IMR-90 (cell line): ENCODE data around the gene CBX6. TPM values are rescaled to one million over a fixed set of nuclear protein-coding genes. Genes with fewer than 3 reads are reported as not detected.
A peak's percentile ranks its signal among the peaks of the same experiment; 100 is the strongest.

Experiments
- ATAC-seq: fragments of 200-7000 bp; cut with Tn5 transposase; 2 replicates; pipeline ENCODE4 v1.9.1; 2020; ENCODE audit warnings: low read depth, mild to moderate bottlenecking, moderate library complexity
- BruUV-seq: library from RNA; stranded (reverse); fragments of 400-500 nt; replicated peaks from 2 replicates; lab custom pipeline; 2021; lab: Mats Ljungman, UMichigan
- CTCF ChIA-PET: fragments of 300-600 bp; formaldehyde crosslinking; extraction: SDS; loops from one replicate; lab custom pipeline; 2021; ENCODE audit warnings: antibody characterized with exemption; lab: Yijun Ruan, JAX
- POLR2A ChIA-PET: fragments of 300-600 bp; sonication (Branson Sonifier 250); formaldehyde crosslinking; loops from one replicate; lab custom pipeline; 2022; ENCODE audit warnings: antibody characterized with exemption; ENCODE audit not compliant: unreplicated experiment; lab: Charles Lee
- DNase-seq: peaks from one replicate; pipeline ENCODE4 v3.0.0; 2013
- H2AFZ ChIP-seq: replicated peaks from 2 replicates; pipeline ENCODE3; 2013; ENCODE audit warnings: low read length, mild to moderate bottlenecking; ENCODE audit not compliant: poor library complexity
- H2AK5ac ChIP-seq: 2 replicates; pipeline ENCODE4 v1.6.1; 2013; ENCODE audit warnings: low read depth, low read length, inconsistent platforms
- H2AK9ac ChIP-seq: replicated peaks from 2 replicates; pipeline ENCODE3; 2013; ENCODE audit warnings: mild to moderate bottlenecking, low read depth, low read length, moderate library complexity; ENCODE audit not compliant: poor library complexity
- H2BK120ac ChIP-seq: 2 replicates; pipeline ENCODE4 v1.6.1; 2013; ENCODE audit warnings: low read depth, low read length, inconsistent platforms
- H2BK15ac ChIP-seq: 3 replicates; pipeline ENCODE4 v1.6.1; 2013; ENCODE audit warnings: low read depth, low read length, inconsistent platforms
- H2BK20ac ChIP-seq: 2 replicates; pipeline ENCODE4 v1.6.1; 2013; ENCODE audit warnings: low read depth, mild to moderate bottlenecking, inconsistent platforms, low read length, moderate library complexity
- H2BK5ac ChIP-seq: 2 replicates; pipeline ENCODE4 v1.6.1; 2013; ENCODE audit warnings: mild to moderate bottlenecking, low read depth, low read length, inconsistent platforms; ENCODE audit not compliant: poor library complexity, severe bottlenecking
- H3K14ac ChIP-seq: replicated peaks from 2 replicates; pipeline ENCODE4 v1.6.1; 2013; ENCODE audit warnings: low read depth, low read length, inconsistent platforms
- H3K18ac ChIP-seq: 2 replicates; pipeline ENCODE4 v1.6.1; 2013; ENCODE audit warnings: low read depth, low read length, control low read depth
- H3K23ac ChIP-seq: 2 replicates; pipeline ENCODE4 v1.6.1; 2013; ENCODE audit warnings: low read depth, low read length, inconsistent platforms
- H3K27ac ChIP-seq: 2 replicates; pipeline ENCODE4 v1.5.1; 2013; ENCODE audit warnings: mild to moderate bottlenecking, control low read depth, low read length; ENCODE audit not compliant: insufficient read depth
- H3K27me3 ChIP-seq: 2 replicates; pipeline ENCODE4 v1.6.1; 2013; ENCODE audit warnings: low read length; ENCODE audit not compliant: control insufficient read depth, insufficient read depth
- H3K36me3 ChIP-seq: 2 replicates; pipeline ENCODE4 v1.6.1; 2013; ENCODE audit warnings: low read length, mixed read lengths; ENCODE audit not compliant: control insufficient read depth, insufficient read depth
- H3K4ac ChIP-seq: 2 replicates; pipeline ENCODE4 v1.6.1; 2013; ENCODE audit warnings: low read depth, low read length, inconsistent platforms
- H3K4me1 ChIP-seq: 2 replicates; pipeline ENCODE4 v1.6.1; 2013; ENCODE audit warnings: low read length, mixed read lengths; ENCODE audit not compliant: control insufficient read depth, insufficient read depth
- H3K4me2 ChIP-seq: 2 replicates; pipeline ENCODE4 v1.6.1; 2013; ENCODE audit warnings: low read depth, mild to moderate bottlenecking, control low read depth, low read length, moderate library complexity
- H3K4me3 ChIP-seq: 2 replicates; pipeline ENCODE4 v1.5.1; 2013; ENCODE audit warnings: low read depth, mild to moderate bottlenecking, control low read depth, low read length, moderate library complexity; ENCODE audit not compliant: insufficient read depth
- H3K56ac ChIP-seq: 2 replicates; pipeline ENCODE4 v1.6.1; 2013; ENCODE audit warnings: low read length, inconsistent platforms; ENCODE audit not compliant: insufficient read depth; ENCODE audit errors: extremely low read depth
- H3K79me1 ChIP-seq, 2 experiments: 2 replicates each; pipeline ENCODE4 v1.6.1; 2013; ENCODE audit warnings: low read length in 2 of 2, inconsistent platforms in 1 of 2, low read depth in 1 of 2
- H3K9ac ChIP-seq: 2 replicates; pipeline ENCODE4 v1.6.1; 2013; ENCODE audit warnings: low read depth, low read length, control low read depth
- H3K9me1 ChIP-seq: 2 replicates; pipeline ENCODE4 v1.6.1; 2013; ENCODE audit warnings: low read length, inconsistent platforms; ENCODE audit not compliant: insufficient read depth
- H3K9me3 ChIP-seq: 2 replicates; pipeline ENCODE4 v1.6.1; 2013; ENCODE audit warnings: low read length; ENCODE audit not compliant: control insufficient read depth, insufficient read depth
- H4K20me1 ChIP-seq: 2 replicates; pipeline ENCODE4 v1.6.1; 2013; ENCODE audit warnings: low read length, inconsistent platforms; ENCODE audit not compliant: insufficient read depth
- H4K5ac ChIP-seq: 2 replicates; pipeline ENCODE4 v1.6.1; 2013; ENCODE audit warnings: mild to moderate bottlenecking, low read depth, low read length, control low read depth
- H4K8ac ChIP-seq, 2 experiments: 2 replicates each; pipeline ENCODE4 v1.6.1; 2013; ENCODE audit warnings: low read depth in 2 of 2, low read length in 2 of 2, control low read depth in 1 of 2, inconsistent platforms in 1 of 2
- H4K91ac ChIP-seq: 2 replicates; pipeline ENCODE4 v1.6.1; 2013; ENCODE audit warnings: low read depth, low read length, inconsistent platforms; ENCODE audit not compliant: insufficient read depth
- CEBPB ChIP-seq: IDR thresholded peaks from 2 replicates; pipeline ENCODE4 v1.6.1; 2012; ENCODE audit warnings: low read depth, low read length, improper control_type of control experiment
- CHD1 ChIP-seq: IDR thresholded peaks from 2 replicates; pipeline ENCODE4 v1.6.1; 2012; ENCODE audit warnings: low read depth, low read length, improper control_type of control experiment
- FOS ChIP-seq: fragments of 150-350 bp; IDR thresholded peaks from 2 replicates; pipeline ENCODE4 v1.6.1; 2016; ENCODE audit warnings: low read depth, low read length
- MAFK ChIP-seq: IDR thresholded peaks from 2 replicates; pipeline ENCODE4 v1.6.1; 2012; ENCODE audit warnings: low read depth, low read length, improper control_type of control experiment
- MXI1 ChIP-seq: IDR thresholded peaks from 2 replicates; pipeline ENCODE4 v1.6.1; 2012; ENCODE audit warnings: low read depth, mild to moderate bottlenecking, low read length, moderate library complexity, borderline replicate concordance
- NFE2L2 ChIP-seq: fragments of 150-350 bp; IDR thresholded peaks from 2 replicates; pipeline ENCODE4 v1.6.1; 2016; ENCODE audit warnings: low read depth, mild to moderate bottlenecking, low read length
- POLR2A ChIP-seq: IDR thresholded peaks from 2 replicates; pipeline ENCODE4 v1.6.1; 2012; ENCODE audit warnings: mild to moderate bottlenecking, low read depth, low read length
- RAD21 ChIP-seq: IDR thresholded peaks from 2 replicates; pipeline ENCODE4 v1.6.1; 2012; ENCODE audit warnings: low read length, improper control_type of control experiment
- RCOR1 ChIP-seq: IDR thresholded peaks from 2 replicates; pipeline ENCODE4 v1.6.1; 2012; ENCODE audit warnings: mild to moderate bottlenecking, low read length, improper control_type of control experiment; ENCODE audit not compliant: insufficient replicate concordance
- RFX5 ChIP-seq: IDR thresholded peaks from 2 replicates; pipeline ENCODE4 v1.8.0; 2012; ENCODE audit warnings: low read depth, mild to moderate bottlenecking, low read length, moderate library complexity
- USF2 ChIP-seq: fragments of 150-350 bp; IDR thresholded peaks from 2 replicates; pipeline ENCODE4 v1.6.1; 2017; ENCODE audit warnings: mild to moderate bottlenecking, antibody characterized with exemption, low read length, low read depth
- WGBS, 2 experiments: methylation state at CpG; one replicate each; pipeline versions ENCODE4 v1.1.5 to v1.1.7; 2013; ENCODE audit warnings: missing lambda C conversion rate in 2 of 2; ENCODE audit not compliant: insufficient read length in 1 of 2; ENCODE audit errors: extremely low coverage in 2 of 2; 5-methylcytosine and 5-hydroxymethylcytosine counted together
- dilution Hi-C: fragments of 300-500 bp; cut with HindIII; formaldehyde crosslinking; loops from one replicate; pipeline ENCODE4 v1.14.3; 2018; ENCODE audit warnings: low sequenced_read_pairs; ENCODE audit not compliant: unreplicated experiment
- in situ Hi-C: fragments of 300-500 bp; cut with MboI; formaldehyde crosslinking; loops from 3 replicates; pipeline ENCODE4 v1.14.3; 2019; ENCODE audit warnings: low sequenced_read_pairs, inconsistent platforms, mixed read lengths
- intact Hi-C: fragments of 100-400 bp; cut with micrococcal nuclease; formaldehyde crosslinking; loops from 2 replicates; pipeline ENCODE4 v1.10.0; 2022
- polyA plus RNA-seq, 3 experiments: library from polyadenylated mRNA; depleted of rRNA; stranded (reverse); fragments of >200 nt; gene quantifications; 2 replicates each; pipeline ENCODE4 v1.2.3, GENCODE V29; 2012; ENCODE audit warnings: low replicate concordance in 1 of 3
- total RNA-seq: library from RNA; depleted of rRNA; stranded (reverse); fragments of >200 nt; gene quantifications from 2 replicates; pipeline ENCODE4 v1.2.3, GENCODE V29; 2012

CBX6 gene
- total and polyA plus RNA-seq, 2 of the 4 experiments (the other 2 are of a cell fraction) = 15.2 to 19.0 TPM

- POLR2A ChIA-PET = interaction anchor here (0.6 kb wide), 1 partner anchor 104 kb away, joined by 3 read pairs; no protein-coding TSS in a partner anchor
- H3K9me1 ChIP-seq = peaks cover 4% of the 10 kb centered on the region; the same call in 1 of the 2 replicates
- no peak overlapping the region for H2BK15ac ChIP-seq
- peak overlapping the region; percentile 97; the same call in 1 of the 2 replicates for H3K23ac ChIP-seq
- 2% methylated on average over 23 of the region's 77 CpGs; no CpG with 5 or more reads in 1 of the 2 experiments for WGBS, 2 experiments
- H3K9ac ChIP-seq = peak overlapping the region; percentile 88
- H2BK5ac ChIP-seq = peak overlapping the region; percentile 56
- H4K5ac ChIP-seq = no peak overlapping the region
- H3K56ac ChIP-seq = no peak overlapping the region
- peak overlapping the region; percentile 95 for H3K4me3 ChIP-seq
- H3K18ac ChIP-seq = peak overlapping the region; percentile 67; the same call in 1 of the 2 replicates
- H3K27ac ChIP-seq = peak overlapping the region; percentile 94
- TSS peak; percentile 36 for BruUV-seq
- in situ Hi-C loops = loop anchor here (25.0 kb wide), 1 partner anchor 241 kb away; no protein-coding TSS in a partner anchor
- peak overlapping the region; percentile 18 to 80; a peak in 2 of 4 replicates for H4K8ac ChIP-seq
- H2AFZ ChIP-seq = peak overlapping the region; percentile 88
- peaks cover 14% of the 10 kb centered on the region for H3K36me3 ChIP-seq
- intact Hi-C loops = loop anchor here (2.0 to 5.0 kb wide), 3 partner anchors 53 to 436 kb away; partner anchors contain the start of gene APOBEC3B
- H2BK20ac ChIP-seq = no peak overlapping the region
- H3K9me3 ChIP-seq = no peaks in the 10 kb centered on the region
- H2BK120ac ChIP-seq = peak overlapping the region; percentile 63; the same call in 1 of the 2 replicates
- H3K79me1 ChIP-seq = peaks cover 20 to 44% of the 10 kb centered on the region in 2 experiments
- DNase-seq (no peak), ATAC-seq (peak; percentile 28)
- CTCF ChIA-PET = interaction anchor here (4.0 kb wide), 1 partner anchor 132 kb away, joined by 28 read pairs; no protein-coding TSS in a partner anchor
- TF ChIP-seq FOS (no peak), RFX5 (no peak), USF2 (no peak), RCOR1 (no peak), CEBPB (no peak), MXI1 (no peak), POLR2A (no peak), CHD1 (no peak), RAD21 (no peak), NFE2L2 (no peak), MAFK (no peak)
- H2AK9ac ChIP-seq = peak overlapping the region; percentile 95
- H3K4me1 ChIP-seq = no peaks in the 10 kb centered on the region
- no peak overlapping the region for H4K91ac ChIP-seq
- dilution Hi-C loops = no loop called here
- H4K20me1 ChIP-seq = peaks cover 28% of the 10 kb centered on the region
- peak overlapping the region; percentile 87; the same call in 1 of the 2 replicates for H3K14ac ChIP-seq
- H2AK5ac ChIP-seq = peak overlapping the region; percentile 91; the same call in 1 of the 2 replicates
- H3K4me2 ChIP-seq = peak overlapping the region; percentile 83
- no peaks in the 10 kb centered on the region for H3K27me3 ChIP-seq
- H3K4ac ChIP-seq = peak overlapping the region; percentile 86
Observed at GRCh38 chr22:38871360-38872171, 450 bp downstream of the CBX6 start.
